ENCODE results near the gene PDE4A. TPM values are rescaled to one million over a fixed set of nuclear protein-coding genes. Genes with fewer than 3 reads are reported as not detected.

The PDE4A gene
- total and polyA plus RNA-seq, 2 of the 13 experiments (the other 11 are each of a cell fraction or from before 2014, with no cell fraction given): 1.1 to 4.1 TPM

DNA sequence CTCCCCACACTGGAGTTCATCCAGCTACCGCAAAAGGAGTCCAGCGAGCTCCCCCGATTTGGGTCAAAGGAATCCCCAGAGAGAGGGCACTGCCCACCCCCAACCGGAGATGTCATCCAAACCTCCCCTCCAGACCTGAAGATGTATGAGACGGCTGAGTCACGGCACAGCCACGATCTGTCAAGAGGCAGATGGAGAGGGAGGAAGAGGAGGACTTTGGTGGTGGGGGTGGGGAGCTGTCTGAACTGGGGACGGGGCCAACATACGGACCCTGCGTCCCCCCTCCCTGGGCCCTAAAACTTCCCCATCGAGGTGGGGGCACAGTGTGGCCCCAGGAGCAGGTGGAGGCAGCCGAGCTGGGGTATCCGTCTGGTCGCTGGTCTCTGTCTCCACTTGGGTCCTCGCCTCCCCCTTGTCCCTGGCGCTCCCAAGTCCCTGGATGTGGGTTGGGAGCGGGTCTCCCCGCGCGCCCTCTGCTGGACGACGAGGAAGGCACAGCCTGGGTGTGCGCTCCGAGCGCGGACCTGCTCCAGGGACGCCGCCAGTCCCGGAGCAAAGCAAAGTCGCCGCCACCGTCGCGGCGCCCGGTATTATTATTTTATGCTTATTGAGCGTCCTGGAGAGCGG, 3.8 kb downstream of the PDE4A start (continued):
- TF ChIP-seq, protein P1, sequence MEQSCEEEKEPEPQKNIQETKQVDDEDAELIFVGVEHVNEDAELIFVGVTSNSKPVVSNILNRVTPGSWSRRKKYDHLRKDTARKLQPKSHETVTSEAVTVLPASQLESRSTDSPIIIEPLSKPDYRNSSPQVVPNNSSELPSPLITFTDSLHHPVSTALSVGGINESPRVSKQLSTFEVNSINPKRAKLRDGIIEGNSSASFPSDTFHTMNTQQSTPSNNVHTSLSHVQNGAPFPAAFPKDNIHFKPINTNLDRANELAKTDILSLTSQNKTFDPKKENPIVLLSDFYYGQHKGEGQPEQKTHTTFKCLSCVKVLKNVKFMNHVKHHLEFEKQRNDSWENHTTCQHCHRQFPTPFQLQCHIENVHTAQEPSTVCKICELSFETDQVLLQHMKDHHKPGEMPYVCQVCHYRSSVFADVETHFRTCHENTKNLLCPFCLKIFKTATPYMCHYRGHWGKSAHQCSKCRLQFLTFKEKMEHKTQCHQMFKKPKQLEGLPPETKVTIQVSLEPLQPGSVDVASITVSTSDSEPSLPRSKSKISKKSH (CRISPR knock-in tag; IDR thresholded peaks at IDR 0.05; ENCODE audit: borderline replicate concordance): peak; percentile 20; the same call in 1 of the 2 replicates
- TF ChIP-seq MAFG (CRISPR knock-in tag; IDR thresholded peaks at IDR 0.05) (no peak), SAFB2 (CRISPR knock-in tag; IDR thresholded peaks at IDR 0.05; ENCODE audit: borderline replicate concordance, low read depth) (0 out of 2 replicates have a peak, but pooled peaks have one; percentile 66), ZNF619 (CRISPR knock-in tag; IDR thresholded peaks at IDR 0.05) (no peak), DNMT1 (CRISPR knock-in tag; IDR thresholded peaks at IDR 0.05) (0 out of 2 replicates have a peak, but pooled peaks have one; percentile 51), TBL1XR1 (IDR thresholded peaks at IDR 0.05; ENCODE audit: borderline replicate concordance, low read length, partially characterized antibody) (no peak), EEA1 (CRISPR knock-in tag; IDR thresholded peaks at IDR 0.05; ENCODE audit: borderline replicate concordance) (no peak), ZSCAN9 (CRISPR knock-in tag; IDR thresholded peaks at IDR 0.05; ENCODE audit: borderline replicate concordance) (0 out of 2 replicates have a peak, but pooled peaks have one; percentile 23)
- TF ChIP-seq, protein P2, sequence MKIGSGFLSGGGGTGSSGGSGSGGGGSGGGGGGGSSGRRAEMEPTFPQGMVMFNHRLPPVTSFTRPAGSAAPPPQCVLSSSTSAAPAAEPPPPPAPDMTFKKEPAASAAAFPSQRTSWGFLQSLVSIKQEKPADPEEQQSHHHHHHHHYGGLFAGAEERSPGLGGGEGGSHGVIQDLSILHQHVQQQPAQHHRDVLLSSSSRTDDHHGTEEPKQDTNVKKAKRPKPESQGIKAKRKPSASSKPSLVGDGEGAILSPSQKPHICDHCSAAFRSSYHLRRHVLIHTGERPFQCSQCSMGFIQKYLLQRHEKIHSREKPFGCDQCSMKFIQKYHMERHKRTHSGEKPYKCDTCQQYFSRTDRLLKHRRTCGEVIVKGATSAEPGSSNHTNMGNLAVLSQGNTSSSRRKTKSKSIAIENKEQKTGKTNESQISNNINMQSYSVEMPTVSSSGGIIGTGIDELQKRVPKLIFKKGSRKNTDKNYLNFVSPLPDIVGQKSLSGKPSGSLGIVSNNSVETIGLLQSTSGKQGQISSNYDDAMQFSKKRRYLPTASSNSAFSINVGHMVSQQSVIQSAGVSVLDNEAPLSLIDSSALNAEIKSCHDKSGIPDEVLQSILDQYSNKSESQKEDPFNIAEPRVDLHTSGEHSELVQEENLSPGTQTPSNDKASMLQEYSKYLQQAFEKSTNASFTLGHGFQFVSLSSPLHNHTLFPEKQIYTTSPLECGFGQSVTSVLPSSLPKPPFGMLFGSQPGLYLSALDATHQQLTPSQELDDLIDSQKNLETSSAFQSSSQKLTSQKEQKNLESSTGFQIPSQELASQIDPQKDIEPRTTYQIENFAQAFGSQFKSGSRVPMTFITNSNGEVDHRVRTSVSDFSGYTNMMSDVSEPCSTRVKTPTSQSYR (CRISPR knock-in tag; IDR thresholded peaks at IDR 0.05; ENCODE audit: borderline replicate concordance): no peak; the same call in 1 of the 2 replicates
- TF ChIP-seq, protein P3, sequence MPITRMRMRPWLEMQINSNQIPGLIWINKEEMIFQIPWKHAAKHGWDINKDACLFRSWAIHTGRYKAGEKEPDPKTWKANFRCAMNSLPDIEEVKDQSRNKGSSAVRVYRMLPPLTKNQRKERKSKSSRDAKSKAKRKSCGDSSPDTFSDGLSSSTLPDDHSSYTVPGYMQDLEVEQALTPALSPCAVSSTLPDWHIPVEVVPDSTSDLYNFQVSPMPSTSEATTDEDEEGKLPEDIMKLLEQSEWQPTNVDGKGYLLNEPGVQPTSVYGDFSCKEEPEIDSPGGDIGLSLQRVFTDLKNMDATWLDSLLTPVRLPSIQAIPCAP (CRISPR knock-in tag; IDR thresholded peaks at IDR 0.05; ENCODE audit: low read depth): no peak
- TF ChIP-seq, protein P4, sequence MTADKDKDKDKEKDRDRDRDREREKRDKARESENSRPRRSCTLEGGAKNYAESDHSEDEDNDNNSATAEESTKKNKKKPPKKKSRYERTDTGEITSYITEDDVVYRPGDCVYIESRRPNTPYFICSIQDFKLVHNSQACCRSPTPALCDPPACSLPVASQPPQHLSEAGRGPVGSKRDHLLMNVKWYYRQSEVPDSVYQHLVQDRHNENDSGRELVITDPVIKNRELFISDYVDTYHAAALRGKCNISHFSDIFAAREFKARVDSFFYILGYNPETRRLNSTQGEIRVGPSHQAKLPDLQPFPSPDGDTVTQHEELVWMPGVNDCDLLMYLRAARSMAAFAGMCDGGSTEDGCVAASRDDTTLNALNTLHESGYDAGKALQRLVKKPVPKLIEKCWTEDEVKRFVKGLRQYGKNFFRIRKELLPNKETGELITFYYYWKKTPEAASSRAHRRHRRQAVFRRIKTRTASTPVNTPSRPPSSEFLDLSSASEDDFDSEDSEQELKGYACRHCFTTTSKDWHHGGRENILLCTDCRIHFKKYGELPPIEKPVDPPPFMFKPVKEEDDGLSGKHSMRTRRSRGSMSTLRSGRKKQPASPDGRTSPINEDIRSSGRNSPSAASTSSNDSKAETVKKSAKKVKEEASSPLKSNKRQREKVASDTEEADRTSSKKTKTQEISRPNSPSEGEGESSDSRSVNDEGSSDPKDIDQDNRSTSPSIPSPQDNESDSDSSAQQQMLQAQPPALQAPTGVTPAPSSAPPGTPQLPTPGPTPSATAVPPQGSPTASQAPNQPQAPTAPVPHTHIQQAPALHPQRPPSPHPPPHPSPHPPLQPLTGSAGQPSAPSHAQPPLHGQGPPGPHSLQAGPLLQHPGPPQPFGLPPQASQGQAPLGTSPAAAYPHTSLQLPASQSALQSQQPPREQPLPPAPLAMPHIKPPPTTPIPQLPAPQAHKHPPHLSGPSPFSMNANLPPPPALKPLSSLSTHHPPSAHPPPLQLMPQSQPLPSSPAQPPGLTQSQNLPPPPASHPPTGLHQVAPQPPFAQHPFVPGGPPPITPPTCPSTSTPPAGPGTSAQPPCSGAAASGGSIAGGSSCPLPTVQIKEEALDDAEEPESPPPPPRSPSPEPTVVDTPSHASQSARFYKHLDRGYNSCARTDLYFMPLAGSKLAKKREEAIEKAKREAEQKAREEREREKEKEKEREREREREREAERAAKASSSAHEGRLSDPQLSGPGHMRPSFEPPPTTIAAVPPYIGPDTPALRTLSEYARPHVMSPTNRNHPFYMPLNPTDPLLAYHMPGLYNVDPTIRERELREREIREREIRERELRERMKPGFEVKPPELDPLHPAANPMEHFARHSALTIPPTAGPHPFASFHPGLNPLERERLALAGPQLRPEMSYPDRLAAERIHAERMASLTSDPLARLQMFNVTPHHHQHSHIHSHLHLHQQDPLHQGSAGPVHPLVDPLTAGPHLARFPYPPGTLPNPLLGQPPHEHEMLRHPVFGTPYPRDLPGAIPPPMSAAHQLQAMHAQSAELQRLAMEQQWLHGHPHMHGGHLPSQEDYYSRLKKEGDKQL (CRISPR knock-in tag; IDR thresholded peaks at IDR 0.05; ENCODE audit: low read depth): no peak
- TF ChIP-seq, protein P5, sequence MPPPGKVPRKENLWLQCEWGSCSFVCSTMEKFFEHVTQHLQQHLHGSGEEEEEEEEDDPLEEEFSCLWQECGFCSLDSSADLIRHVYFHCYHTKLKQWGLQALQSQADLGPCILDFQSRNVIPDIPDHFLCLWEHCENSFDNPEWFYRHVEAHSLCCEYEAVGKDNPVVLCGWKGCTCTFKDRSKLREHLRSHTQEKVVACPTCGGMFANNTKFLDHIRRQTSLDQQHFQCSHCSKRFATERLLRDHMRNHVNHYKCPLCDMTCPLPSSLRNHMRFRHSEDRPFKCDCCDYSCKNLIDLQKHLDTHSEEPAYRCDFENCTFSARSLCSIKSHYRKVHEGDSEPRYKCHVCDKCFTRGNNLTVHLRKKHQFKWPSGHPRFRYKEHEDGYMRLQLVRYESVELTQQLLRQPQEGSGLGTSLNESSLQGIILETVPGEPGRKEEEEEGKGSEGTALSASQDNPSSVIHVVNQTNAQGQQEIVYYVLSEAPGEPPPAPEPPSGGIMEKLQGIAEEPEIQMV (CRISPR knock-in tag; IDR thresholded peaks at IDR 0.05; ENCODE audit: low read depth): peak; percentile 99
